PFSK-1 (cell line): Measurements from ENCODE around the gene MAPK8IP3.

Source experiments
- FOXP2 ChIP-seq: optimal IDR thresholded peaks from 2 replicates; pipeline ENCODE3; 2011; ENCODE audit warnings: borderline replicate concordance, control low read depth, inconsistent platforms; ENCODE audit not compliant: insufficient read depth; ENCODE audit errors: extremely low read length, extremely low read depth
- POLR2AphosphoS5 ChIP-seq: IDR thresholded peaks from 2 replicates; pipeline ENCODE4 v1.6.1; 2012; ENCODE audit warnings: low read depth, mild to moderate bottlenecking, control low read depth, low read length, moderate library complexity
- REST ChIP-seq, 2 experiments: IDR thresholded peaks; 2 replicates each; pipeline versions ENCODE4 v1.6.1 to v1.8.0; 2011 to 2012; ENCODE audit warnings: low read depth in 2 of 2, low read length in 2 of 2, control low read depth in 1 of 2, inconsistent platforms in 1 of 2, mild to moderate bottlenecking in 1 of 2, moderate library complexity in 1 of 2; ENCODE audit not compliant: insufficient read depth in 1 of 2
- SIN3A ChIP-seq: IDR thresholded peaks from 2 replicates; pipeline ENCODE4 v1.6.1; 2012; ENCODE audit warnings: mild to moderate bottlenecking, low read length, moderate library complexity, borderline replicate concordance; ENCODE audit not compliant: insufficient read depth
- TAF1 ChIP-seq: IDR thresholded peaks from 2 replicates; pipeline ENCODE4 v1.6.1; 2012; ENCODE audit warnings: low read length, control low read depth, borderline replicate concordance; ENCODE audit not compliant: insufficient read depth

Gene MAPK8IP3

GRCh38 chr16:1772908-1773702 is 67.1 kb downstream of the MAPK8IP3 start, which contains the start of gene MRPS34:
TSS of gene MRPS34 (minus strand) at chr16:1773134. CDS start at chr16:1773119, 15 bp downstream.
- TF ChIP-seq TAF1 (peak; percentile 90), REST (IDR thresholded peaks at IDR 0.05; ENCODE audit: insufficient read depth in 1 of 2, low read depth in 2 of 2, low read length in 2 of 2) (0 out of 4 replicates have a peak, but pooled peaks have one; percentile 7 to 15), SIN3A (0 out of 2 replicates have a peak, but pooled peaks have one; percentile 10), FOXP2 (no peak), POLR2AphosphoS5 (0 out of 2 replicates have a peak, but pooled peaks have one; percentile 46)

- TF ChIP-seq SIN3A (0 out of 2 replicates have a peak, but pooled peaks have one; percentile 3), POLR2AphosphoS5 (no peak)
These were observed 67.9 kb downstream of the MAPK8IP3 start for GRCh38 chr16:1773703-1774447.

- TF ChIP-seq REST (IDR thresholded peaks at IDR 0.05; ENCODE audit: insufficient read depth in 1 of 2, low read depth in 2 of 2, low read length in 2 of 2) (no peak), TAF1 (no peak), FOXP2 (no peak)
These were observed 68.4 kb downstream of the MAPK8IP3 start for GRCh38 chr16:1774448-1774780.

- TF ChIP-seq TAF1 (no peak), POLR2AphosphoS5 (no peak), REST (IDR thresholded peaks at IDR 0.05; ENCODE audit: insufficient read depth in 1 of 2, low read depth in 2 of 2, low read length in 2 of 2) (no peak), FOXP2 (no peak), SIN3A (no peak)
These were observed 69.2 kb downstream of the MAPK8IP3 start for GRCh38 chr16:1775006-1775845.

GRCh38 chr16:1775846-1776671 is 70.1 kb downstream of the MAPK8IP3 start:
- TF ChIP-seq REST (IDR thresholded peaks at IDR 0.05; ENCODE audit: insufficient read depth in 1 of 2, low read depth in 2 of 2, low read length in 2 of 2): no peak
- TF ChIP-seq SIN3A: no peak
- no peak for TF ChIP-seq FOXP2
- TF ChIP-seq TAF1: no peak
- no peak for TF ChIP-seq POLR2AphosphoS5
